AML-193 (cell line): ENCODE measurements around the gene FHAD1.

Experiments
- DNase-seq, 2 experiments: peaks; one replicate each; lab custom pipeline; 2025; lab: John Stamatoyannopoulos, UW

Gene FHAD1

DNA sequence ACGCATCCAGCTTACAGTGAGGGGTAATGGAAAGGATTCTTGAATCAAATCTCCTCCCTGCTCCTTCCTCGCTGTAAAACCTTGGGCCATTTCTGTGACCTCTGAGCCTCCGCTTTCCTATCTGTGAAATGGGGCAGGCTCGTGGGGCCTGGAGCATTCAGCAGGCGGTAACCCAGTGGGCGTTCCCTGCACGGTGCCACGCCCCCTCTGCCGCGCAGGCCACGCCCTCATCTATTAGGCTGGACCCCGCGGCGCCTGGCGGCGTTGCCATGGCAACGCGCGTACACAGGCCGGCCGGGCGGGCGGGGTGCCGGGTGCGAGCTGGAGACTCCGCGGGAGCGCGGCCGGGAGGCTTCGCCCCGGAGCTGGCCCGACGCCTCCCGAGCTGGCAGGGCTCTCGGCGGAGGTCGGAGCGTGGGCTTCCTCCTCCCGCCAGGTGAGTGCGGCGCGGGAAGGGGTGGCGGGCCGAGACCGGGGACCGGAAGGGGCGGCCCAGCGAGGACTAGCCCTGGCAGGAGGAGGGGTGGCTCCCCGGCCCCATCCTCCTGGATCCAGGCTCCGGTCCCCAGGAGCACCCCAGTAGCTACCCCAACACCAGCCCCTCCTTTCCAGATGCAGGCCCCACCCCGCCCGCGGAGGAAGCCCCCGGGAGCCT lies at the start of gene FHAD1:
FHAD1 (plus strand) TSS at position 264 of the 655 bp plus-strand sequence. CDS start 4,562 bp downstream, outside the sequence.
- DNase-seq = no peak

- DNase-seq = no peak
Observed at GRCh38 chr1:15197591-15198447, 49.2 kb upstream of the FHAD1 start.

GRCh38 chr1:15198684-15199083 lies 48.3 kb upstream of the FHAD1 start:
- DNase-seq = no peak

DNA sequence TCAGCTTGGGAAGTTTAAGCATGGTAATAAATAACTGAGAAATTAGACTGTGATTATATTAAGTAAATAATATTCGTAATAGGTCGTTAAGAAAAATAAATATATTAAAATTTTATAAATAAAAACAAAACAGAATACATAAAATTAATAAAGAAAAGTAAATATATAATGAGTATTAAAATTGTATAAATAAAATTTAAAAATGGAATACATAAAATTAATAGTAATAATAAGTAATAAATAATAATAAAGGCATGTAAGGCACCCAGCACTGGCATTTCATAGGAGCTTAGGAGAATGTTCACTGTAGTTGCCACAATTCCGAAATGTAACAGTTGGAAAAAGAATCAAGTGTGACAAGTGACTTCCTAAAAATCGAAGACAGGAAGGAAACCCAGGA lies 45.8 kb upstream of the FHAD1 start:
- no peak for DNase-seq

- DNase-seq = no peak
Observed at GRCh38 chr1:15201849-15202551, 45.0 kb upstream of the FHAD1 start.

GRCh38 chr1:15204931-15205330 lies 42.1 kb upstream of the FHAD1 start:
- DNase-seq = no peak

- DNase-seq = no peak
Observed at GRCh38 chr1:15205586-15206346, 41.3 kb upstream of the FHAD1 start.

- DNase-seq = no peak
Observed at GRCh38 chr1:15206418-15207030, 40.5 kb upstream of the FHAD1 start.

DNA sequence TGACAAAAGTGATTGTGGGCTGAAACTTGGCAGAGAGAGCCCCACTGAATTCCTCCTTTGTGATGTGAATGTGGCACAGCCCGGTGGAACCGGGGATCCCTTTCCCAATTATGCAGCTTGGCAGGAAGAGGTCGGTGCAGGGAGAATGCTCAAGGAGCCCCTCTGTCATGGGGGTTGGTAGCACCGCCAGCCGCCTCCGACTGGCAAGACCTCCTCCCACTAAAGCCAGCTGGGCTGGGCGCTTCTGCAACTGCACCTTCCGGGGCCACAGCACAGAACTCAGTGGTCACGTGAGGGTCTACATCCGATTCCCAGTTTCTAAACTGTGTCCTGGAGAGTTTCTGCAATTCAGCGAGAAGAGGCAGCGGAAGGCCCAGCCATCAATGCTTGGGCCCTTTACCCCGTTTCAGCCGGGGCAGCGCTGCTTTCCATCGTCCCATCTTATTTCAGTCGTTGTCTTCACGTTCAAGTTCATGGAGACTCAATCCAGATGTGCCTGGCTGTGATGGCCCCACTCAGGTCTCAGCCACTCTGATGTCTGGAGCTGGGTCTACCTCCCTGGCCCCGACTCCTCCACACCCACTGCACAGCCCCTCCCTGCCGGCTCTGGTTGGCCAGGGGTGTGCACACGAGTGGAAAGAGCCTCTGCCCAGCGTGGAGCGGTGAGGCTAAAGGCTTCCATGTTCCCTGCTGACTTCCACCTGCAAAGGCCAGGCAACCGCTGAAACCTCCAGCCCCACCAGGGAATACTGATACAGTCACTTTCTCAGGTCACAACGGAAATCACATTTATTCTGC lies 39.8 kb upstream of the FHAD1 start:
- no peak for DNase-seq

DNA sequence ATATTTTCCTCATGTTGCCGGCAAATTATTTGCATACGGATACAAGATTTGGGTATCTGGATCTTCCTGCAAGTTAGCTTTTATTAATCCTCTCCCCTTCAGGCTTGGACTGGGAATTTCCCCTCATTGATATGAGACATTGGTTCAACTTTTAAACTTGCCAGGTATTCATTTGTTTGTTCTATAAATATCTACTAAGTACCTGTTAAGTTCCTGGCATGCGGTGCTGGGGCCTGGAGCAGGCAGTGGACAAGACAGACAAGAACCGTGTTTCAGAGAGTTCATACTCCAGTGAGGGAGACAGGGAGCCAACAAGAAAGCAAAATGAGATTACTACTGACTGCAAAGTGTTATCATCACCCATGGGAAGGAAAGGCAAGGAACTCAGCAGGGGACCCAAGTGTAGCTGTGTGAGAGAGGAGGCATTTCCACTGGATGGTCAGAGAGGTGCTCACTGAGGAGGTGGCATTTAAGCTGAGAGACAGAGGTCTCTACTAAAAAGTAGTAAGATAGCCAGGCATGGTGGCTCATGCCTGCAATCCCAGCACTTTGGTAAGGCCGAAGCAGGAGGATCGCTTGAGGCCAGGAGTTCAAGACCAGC lies 39.1 kb upstream of the FHAD1 start:
- no peak for DNase-seq

DNA sequence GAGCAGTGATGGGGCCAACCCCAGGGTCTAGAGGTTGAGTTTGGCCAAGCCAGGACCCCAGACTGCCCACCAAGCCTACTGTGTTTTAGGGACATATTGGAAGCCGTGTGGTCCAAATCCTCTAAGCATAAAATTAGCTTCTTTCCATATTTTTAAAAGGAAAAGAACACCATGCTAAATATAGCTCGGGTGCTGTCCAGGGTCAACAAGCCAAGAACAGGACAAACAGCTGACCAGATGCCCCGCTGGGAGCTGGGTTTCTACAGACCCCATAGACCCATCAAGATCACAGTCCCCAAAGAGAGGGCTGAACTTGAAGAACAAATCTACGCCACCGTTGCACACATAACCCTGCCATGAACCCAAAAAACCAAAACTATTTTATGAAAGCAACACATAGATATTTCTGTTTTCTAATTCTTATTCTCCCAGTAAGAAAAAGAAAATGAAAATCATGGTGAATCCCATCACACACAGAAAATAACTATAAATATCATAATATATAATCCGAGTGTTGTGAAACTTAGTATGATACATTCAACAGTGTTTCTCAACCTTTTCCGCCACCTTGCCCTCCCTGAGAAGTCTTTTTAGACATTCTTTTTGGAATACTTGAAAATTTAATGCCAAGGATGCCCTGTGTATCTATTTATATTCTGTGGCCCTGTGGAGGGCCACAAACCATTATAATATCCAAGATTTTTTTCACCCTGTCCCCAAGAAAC lies 36.2 kb upstream of the FHAD1 start:
- DNase-seq = no peak

DNA sequence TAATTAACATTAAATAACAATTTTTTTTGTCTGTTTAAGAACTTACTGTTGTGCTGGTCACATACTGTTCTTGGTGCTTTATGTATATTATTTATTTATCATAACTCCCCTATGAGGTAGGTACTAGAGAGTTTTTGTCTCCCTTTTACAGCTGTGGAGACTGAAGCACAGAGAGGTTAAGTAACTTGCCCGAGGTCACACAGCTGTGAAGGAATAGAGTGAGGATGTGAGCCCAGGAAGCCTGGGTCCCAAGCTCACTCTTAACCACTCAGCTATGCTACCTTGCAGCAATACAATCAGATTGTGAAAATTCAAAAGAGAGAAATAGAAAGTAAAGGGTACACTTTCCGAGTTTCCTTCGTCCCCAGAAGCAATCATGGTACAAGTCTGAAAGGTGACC lies 35.6 kb upstream of the FHAD1 start:
- no peak for DNase-seq

DNA sequence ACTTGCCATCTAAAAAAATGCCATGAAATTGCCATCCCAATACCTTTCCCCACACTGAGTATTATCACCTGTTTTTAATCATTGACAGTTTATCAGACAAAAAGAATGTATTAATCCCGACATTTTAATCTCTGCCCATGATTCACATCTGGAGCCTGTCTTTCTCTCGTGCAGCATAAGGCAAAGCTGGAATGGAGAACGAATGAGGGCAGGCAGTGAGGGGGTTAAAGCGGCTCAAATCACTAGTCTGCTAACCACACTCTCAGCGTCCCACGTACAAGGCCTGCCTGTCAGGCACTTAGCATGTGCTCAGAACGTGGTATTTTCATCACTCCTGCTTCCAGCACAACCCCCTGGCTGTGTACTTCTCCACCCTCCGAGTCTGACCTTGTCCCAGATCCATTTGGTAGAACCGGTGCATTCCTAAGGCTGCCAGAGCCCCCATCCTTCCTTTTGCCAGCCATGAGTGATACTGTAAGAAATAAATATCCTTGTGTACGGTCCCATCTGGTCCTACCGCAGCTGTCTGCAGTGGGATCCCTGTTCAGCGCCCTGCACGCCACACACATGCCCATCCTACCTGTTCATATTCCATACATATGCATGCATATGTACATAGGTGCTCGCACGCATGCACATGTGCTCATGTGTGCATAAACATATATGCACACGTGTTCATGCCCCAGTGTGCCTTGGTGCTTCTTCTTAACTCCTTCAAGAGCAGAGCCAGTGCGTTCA lies 34.6 kb upstream of the FHAD1 start:
- no peak for DNase-seq

- DNase-seq = no peak
Observed at GRCh38 chr1:15212954-15213291, 34.1 kb upstream of the FHAD1 start.

DNA sequence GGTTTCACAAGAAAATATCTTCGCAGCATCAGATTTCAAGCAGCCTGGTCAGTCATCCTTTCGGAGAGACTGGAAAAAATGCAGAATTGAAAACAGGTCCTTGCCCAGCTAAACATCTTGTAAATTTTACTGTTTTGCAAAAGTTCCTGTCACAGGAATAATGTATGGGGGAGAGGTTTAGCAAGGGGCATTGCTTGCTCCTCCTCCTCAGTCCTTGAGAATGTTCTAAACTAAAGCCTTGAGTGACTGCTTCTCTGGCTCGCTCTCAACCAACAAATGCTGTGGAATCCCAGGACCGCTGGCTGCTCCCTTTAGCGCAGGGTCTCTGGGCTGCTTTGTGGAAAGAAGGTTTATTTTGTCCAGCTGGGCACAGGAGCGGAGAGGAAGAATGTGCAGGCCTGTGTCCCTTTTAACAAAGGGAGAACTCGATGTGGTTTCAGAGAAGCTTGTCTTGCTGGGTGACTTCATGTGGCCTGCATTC lies 33.6 kb upstream of the FHAD1 start:
- DNase-seq = no peak

- DNase-seq = no peak
Observed at GRCh38 chr1:15214527-15214926, 32.5 kb upstream of the FHAD1 start.

- DNase-seq = no peak
Observed at GRCh38 chr1:15215116-15215515, 31.9 kb upstream of the FHAD1 start.

DNA sequence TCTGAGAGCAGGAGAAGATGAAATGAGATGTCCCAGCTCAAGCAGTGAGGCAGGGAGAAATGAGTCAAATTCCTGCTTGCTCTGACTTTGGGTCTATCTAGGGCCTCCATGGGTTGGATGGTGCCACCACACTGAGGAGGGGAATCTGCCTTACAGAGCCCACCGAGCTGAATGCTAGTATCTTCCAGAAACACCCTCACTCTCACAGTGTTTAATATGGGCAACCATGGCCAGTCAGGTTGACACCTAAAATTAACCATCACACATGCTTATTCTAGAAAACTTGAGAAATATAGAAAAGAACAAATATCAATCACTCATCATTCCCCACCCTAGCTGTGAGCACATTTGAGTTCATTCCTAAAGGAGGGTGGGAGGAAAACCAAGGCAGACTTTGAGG lies 29.4 kb upstream of the FHAD1 start:
- no peak for DNase-seq
